Neuronal stem cell (in vitro differentiated cells): ENCODE data around the gene SERPINH1.

Experiments
- DNase-seq: peaks from one replicate; pipeline ENCODE4 v3.0.0-alpha.2; 2013; ENCODE audit warnings: low spot score
- H2AFZ ChIP-seq: one replicate; pipeline ENCODE4 v1.6.1; 2013; ENCODE audit warnings: mild to moderate bottlenecking, low read length, inconsistent platforms
- H2AK5ac ChIP-seq: 2 replicates; pipeline ENCODE4 v1.6.1; 2013; ENCODE audit warnings: low read depth, mild to moderate bottlenecking, inconsistent platforms, low read length, moderate library complexity, mixed read lengths
- H2BK120ac ChIP-seq: 2 replicates; pipeline ENCODE4 v1.6.1; 2013; ENCODE audit warnings: low read depth, mild to moderate bottlenecking, inconsistent platforms, low read length, moderate library complexity, mixed read lengths
- H2BK12ac ChIP-seq: one replicate; pipeline ENCODE4 v1.6.1; 2013; ENCODE audit warnings: low read length, inconsistent platforms
- H2BK15ac ChIP-seq: 2 replicates; pipeline ENCODE4 v1.6.1; 2013; ENCODE audit warnings: mild to moderate bottlenecking, low read length, inconsistent platforms, mixed read lengths
- H2BK5ac ChIP-seq: one replicate; pipeline ENCODE4 v1.6.1; 2013; ENCODE audit warnings: inconsistent platforms, mild to moderate bottlenecking, low read length, moderate library complexity
- H3K14ac ChIP-seq: one replicate; pipeline ENCODE4 v1.6.1; 2013; ENCODE audit warnings: low read length, inconsistent platforms
- H3K18ac ChIP-seq: 2 replicates; pipeline ENCODE4 v1.6.1; 2013; ENCODE audit warnings: low read length, inconsistent platforms
- H3K23ac ChIP-seq: 2 replicates; pipeline ENCODE4 v1.6.1; 2013; ENCODE audit warnings: low read depth, mild to moderate bottlenecking, mixed read lengths, low read length, inconsistent platforms; ENCODE audit not compliant: poor library complexity
- H3K27ac ChIP-seq: replicated peaks from 3 replicates; pipeline ENCODE4 v1.5.1; 2013; ENCODE audit warnings: low read length, inconsistent platforms
- H3K27me3 ChIP-seq, 3 experiments: 2 replicates each; pipeline ENCODE4 v1.6.1; 2013; ENCODE audit warnings: low read length in 3 of 3, mild to moderate bottlenecking in 2 of 3, inconsistent platforms in 1 of 3, low read depth in 1 of 3, mixed read lengths in 1 of 3, moderate library complexity in 1 of 3; ENCODE audit not compliant: control insufficient read depth in 3 of 3, insufficient read depth in 3 of 3
- H3K36me3 ChIP-seq, 2 donors: replicated peaks in 1 of 2; 2 replicates each; pipeline ENCODE4 v1.6.1; 2013; ENCODE audit warnings: low read length in 2 of 2; ENCODE audit not compliant: control insufficient read depth in 2 of 2, insufficient read depth in 2 of 2
- H3K4ac ChIP-seq: 2 replicates; pipeline ENCODE4 v1.6.1; 2013; ENCODE audit warnings: inconsistent platforms, mild to moderate bottlenecking, low read length, moderate library complexity
- H3K4me1 ChIP-seq, 2 donors: 1 replicate in 1 of 2; 2 replicates in 1 of 2; pipeline ENCODE4 v1.6.1; 2013; ENCODE audit warnings: low read length in 2 of 2, low read depth in 1 of 2; ENCODE audit not compliant: control insufficient read depth in 2 of 2, insufficient read depth in 1 of 2
- H3K4me2 ChIP-seq: one replicate; pipeline ENCODE4 v1.6.1; 2013; ENCODE audit warnings: mild to moderate bottlenecking, low read length, inconsistent platforms; ENCODE audit not compliant: insufficient read depth, poor library complexity, severe bottlenecking
- H3K4me3 ChIP-seq, 2 donors: 2 replicates each; pipeline ENCODE4 v1.5.1; 2013; ENCODE audit warnings: low read length in 2 of 2, mild to moderate bottlenecking in 2 of 2, inconsistent platforms in 1 of 2, moderate library complexity in 1 of 2
- H3K79me1 ChIP-seq: one replicate; pipeline ENCODE4 v1.6.1; 2013; ENCODE audit warnings: low read depth, mild to moderate bottlenecking, inconsistent platforms, low read length, moderate library complexity
- H3K9ac ChIP-seq: one replicate; pipeline ENCODE4 v1.6.1; 2013; ENCODE audit warnings: mild to moderate bottlenecking, low read depth, low read length, inconsistent platforms; ENCODE audit not compliant: poor library complexity
- H3K9me3 ChIP-seq, 2 donors: replicated peaks in 1 of 2; 2 replicates each; pipeline versions ENCODE3 to v1.6.1; 2013; ENCODE audit warnings: low read length in 2 of 2, mild to moderate bottlenecking in 2 of 2, inconsistent platforms in 1 of 2, low read depth in 1 of 2, mixed read lengths in 1 of 2, moderate library complexity in 1 of 2; ENCODE audit not compliant: control insufficient read depth in 2 of 2, insufficient read depth in 1 of 2
- H4K8ac ChIP-seq: one replicate; pipeline ENCODE4 v1.6.1; 2013; ENCODE audit warnings: low read depth, mild to moderate bottlenecking, inconsistent platforms, low read length, moderate library complexity
- H4K91ac ChIP-seq: one replicate; pipeline ENCODE4 v1.6.1; 2013; ENCODE audit warnings: low read length, low read depth, mild to moderate bottlenecking, inconsistent platforms; ENCODE audit not compliant: poor library complexity
- WGBS, 2 donors: extraction: QIAGEN DNeasy Blood & Tissue Kit; methylation state at CpG; one replicate each; pipeline ENCODE4 v1.1.7; 2013; ENCODE audit warnings: missing lambda C conversion rate in 2 of 2, mixed read lengths in 1 of 2; ENCODE audit not compliant: insufficient read length in 2 of 2, insufficient replicate concordance in 1 of 2; ENCODE audit errors: extremely low coverage in 2 of 2; 5-methylcytosine and 5-hydroxymethylcytosine counted together

Gene SERPINH1

DNA sequence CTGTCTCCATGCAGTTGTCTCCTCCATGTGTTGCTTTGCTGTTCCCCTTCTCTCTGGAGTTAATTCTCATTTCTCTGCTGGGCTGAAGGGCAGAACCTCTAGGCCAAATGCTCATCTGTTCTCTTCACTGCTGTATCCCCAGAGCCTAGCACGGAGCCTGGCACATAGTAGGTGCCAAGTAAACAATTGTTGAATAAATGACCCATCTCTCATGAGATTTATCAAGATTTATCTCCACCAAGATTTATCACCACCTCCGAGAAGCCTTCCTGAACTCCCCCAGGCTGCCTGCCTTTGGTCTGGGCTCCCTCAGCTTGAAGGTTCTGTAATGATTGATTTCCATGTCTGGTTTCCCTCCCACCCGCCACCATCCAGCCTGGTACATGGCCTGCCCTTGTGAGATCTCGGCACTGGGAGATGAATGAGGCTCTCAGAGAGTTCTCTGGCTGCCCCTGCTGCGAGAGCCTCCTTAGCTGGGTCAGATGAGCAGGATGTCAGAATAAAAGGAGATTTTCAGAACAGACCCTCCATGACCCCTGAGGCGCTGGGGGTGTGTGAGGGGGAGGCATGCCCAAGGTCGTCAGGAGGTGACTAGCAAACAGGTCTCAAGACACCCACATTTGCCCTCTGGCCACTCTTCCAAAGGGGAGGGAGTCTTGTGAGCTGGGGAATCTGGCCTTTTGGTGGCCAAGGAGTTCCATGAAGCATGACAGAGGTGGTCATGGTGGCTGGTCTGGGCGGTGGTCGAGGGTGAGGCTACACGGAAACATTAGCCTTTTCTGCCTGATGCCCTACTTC lies 33.9 kb upstream of the SERPINH1 start:
- Histone ChIP-seq H3K14ac (no peak overlapping the region), H4K8ac (no peak overlapping the region), H3K4me3 (no peak overlapping the region), H3K4ac (no peak overlapping the region), H3K27ac (no peak overlapping the region), H3K4me1 (peaks cover 9 to 12% of the 10 kb centered on the region in 2 donors), H3K18ac (no peak overlapping the region), H3K27me3 (peaks cover 0 to 29% (median 2%) of the 10 kb centered on the region in 3 experiments), H2BK5ac (no peak overlapping the region), H2AFZ (no peak overlapping the region), H2BK15ac (no peak overlapping the region), H2BK120ac (no peak overlapping the region), H3K79me1 (no peaks in the 10 kb centered on the region), H3K36me3 (no peaks in the 10 kb centered on the region), H3K4me2 (no peak overlapping the region), H3K9me3 (no peaks in the 10 kb centered on the region), H3K9ac (no peak overlapping the region), H4K91ac (no peak overlapping the region), H2BK12ac (no peak overlapping the region), H2AK5ac (no peak overlapping the region), H3K23ac (no peak overlapping the region)
- no peak for DNase-seq
- no CpG with 5 or more reads among the region's 10 CpGs for WGBS, 2 donors

DNA sequence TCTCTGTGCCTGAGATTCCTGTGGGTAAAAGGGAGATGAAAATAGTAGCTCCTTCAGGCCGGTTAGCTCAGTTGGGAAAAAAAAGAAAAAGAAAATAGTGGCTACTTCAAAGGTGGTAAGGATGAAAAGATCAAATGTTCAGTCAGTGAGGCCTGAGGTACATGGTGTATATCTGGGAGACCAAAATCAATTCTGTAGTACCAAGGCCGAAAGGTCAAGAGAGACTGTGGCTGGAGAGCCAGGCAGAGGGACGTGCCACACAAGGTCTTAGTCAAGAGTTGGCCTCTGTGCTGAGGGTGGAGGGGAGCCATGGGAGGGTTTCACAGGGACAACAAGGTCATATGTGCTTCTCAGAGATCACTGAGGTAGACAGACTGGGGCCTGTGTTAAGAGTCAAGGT lies 31.5 kb upstream of the SERPINH1 start:
- Histone ChIP-seq H3K79me1 (no peaks in the 10 kb centered on the region), H3K4me3 (no peak overlapping the region), H2BK15ac (peak overlapping the region; percentile 86), H3K27ac (no peak overlapping the region), H4K8ac (no peak overlapping the region), H3K9me3 (no peaks in the 10 kb centered on the region), H3K4me1 (peaks cover 3 to 24% of the 10 kb centered on the region in 2 donors), H4K91ac (no peak overlapping the region), H2BK120ac (no peak overlapping the region), H2BK5ac (no peak overlapping the region), H3K23ac (no peak overlapping the region), H2AFZ (no peak overlapping the region), H2AK5ac (peak overlapping the region; percentile 80), H3K27me3 (peaks cover 0 to 5% (median 0%) of the 10 kb centered on the region in 3 experiments), H3K9ac (peak overlapping the region; percentile 54), H2BK12ac (no peak overlapping the region), H3K4me2 (no peak overlapping the region), H3K4ac (no peak overlapping the region), H3K14ac (no peak overlapping the region), H3K18ac (no peak overlapping the region), H3K36me3 (no peaks in the 10 kb centered on the region)
- no peak for DNase-seq
- no CpG with 5 or more reads among the region's 3 CpGs for WGBS, 2 donors

DNA sequence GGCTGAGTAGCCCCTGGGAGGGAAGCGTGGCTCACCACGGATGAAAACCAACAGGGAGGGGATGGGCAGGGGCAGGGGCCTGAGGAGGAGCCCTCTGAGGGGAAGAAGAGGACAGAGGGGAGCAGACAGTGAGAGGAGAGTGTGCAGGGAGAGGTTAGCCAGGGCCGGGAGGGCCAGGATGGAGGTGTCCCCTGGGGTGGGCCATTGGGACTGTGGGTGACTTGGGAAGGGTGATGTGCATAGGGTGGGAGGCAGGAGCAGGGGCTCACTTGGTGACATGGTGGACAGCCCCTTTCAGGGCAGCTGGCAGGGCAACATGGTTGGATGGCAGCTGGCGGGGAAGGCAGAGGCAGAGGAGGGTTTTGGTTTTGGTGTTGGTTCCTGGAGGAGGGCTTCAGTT lies 30.7 kb upstream of the SERPINH1 start:
- H2BK120ac ChIP-seq = no peak overlapping the region
- no peaks in the 10 kb centered on the region for H3K9me3 ChIP-seq
- H3K36me3 ChIP-seq = no peaks in the 10 kb centered on the region
- peaks cover 3 to 23% of the 10 kb centered on the region in 2 donors for H3K4me1 ChIP-seq
- H3K9ac ChIP-seq = no peak overlapping the region
- no peak overlapping the region for H3K4me3 ChIP-seq
- no peak overlapping the region for H3K4me2 ChIP-seq
- no CpG with 5 or more reads among the region's 4 CpGs for WGBS, 2 donors
- peak overlapping the region; percentile 80 for H2AK5ac ChIP-seq
- H3K4ac ChIP-seq = no peak overlapping the region
- no peak overlapping the region for H3K14ac ChIP-seq
- H3K27ac ChIP-seq = no peak overlapping the region
- peaks cover 0 to 5% (median 0%) of the 10 kb centered on the region in 3 experiments for H3K27me3 ChIP-seq
- H4K8ac ChIP-seq = no peak overlapping the region
- H4K91ac ChIP-seq = no peak overlapping the region
- H3K79me1 ChIP-seq = no peaks in the 10 kb centered on the region
- no peak overlapping the region for H2AFZ ChIP-seq
- H3K18ac ChIP-seq = peak overlapping the region; percentile 4
- no peak overlapping the region for H3K23ac ChIP-seq
- H2BK15ac ChIP-seq = no peak overlapping the region
- H2BK12ac ChIP-seq = no peak overlapping the region
- H2BK5ac ChIP-seq = no peak overlapping the region
- DNase-seq = no peak

DNA sequence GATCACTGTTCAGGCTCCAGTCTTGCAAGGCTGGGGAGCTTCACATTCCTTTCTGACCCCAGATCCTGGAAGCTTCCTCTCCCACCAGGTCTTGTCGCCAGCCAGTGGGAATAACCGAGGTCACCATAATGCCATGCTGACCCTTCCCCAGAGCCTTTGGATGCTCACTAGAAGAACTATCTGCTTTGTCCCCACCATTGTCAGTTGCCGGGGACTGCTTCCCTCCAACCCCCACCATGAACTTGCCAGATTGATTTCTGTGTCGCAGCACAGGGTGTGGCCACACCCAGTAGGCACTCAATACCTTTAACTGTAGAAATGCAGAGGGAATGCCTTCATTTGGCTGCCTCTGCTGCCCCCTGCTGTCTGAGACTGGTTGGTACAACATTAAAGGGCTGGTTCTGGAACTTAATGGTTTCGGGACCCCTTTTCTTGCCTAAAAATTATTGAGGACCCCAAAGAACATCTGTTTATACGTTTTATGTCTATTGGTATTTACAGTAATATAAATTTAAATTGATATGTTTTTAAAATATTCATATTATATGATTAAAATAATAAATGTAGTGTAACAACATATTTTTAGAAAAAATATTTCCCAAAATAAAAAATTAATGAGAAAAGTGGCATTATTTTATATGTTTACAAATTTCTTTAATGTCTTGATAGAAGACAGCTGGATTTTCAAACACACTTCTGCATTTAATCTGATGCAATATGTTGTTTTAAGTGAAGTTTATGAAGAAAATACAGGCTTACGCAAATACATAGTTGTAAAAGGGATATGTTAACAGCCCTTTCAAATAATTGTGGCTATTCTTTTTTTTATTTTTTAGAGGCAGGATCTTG lies 29.6 kb upstream of the SERPINH1 start:
- Histone ChIP-seq H3K9me3 (no peaks in the 10 kb centered on the region), H3K79me1 (no peaks in the 10 kb centered on the region), H3K23ac (no peak overlapping the region), H3K36me3 (no peaks in the 10 kb centered on the region), H2BK12ac (no peak overlapping the region), H2BK15ac (no peak overlapping the region), H4K8ac (no peak overlapping the region), H3K27me3 (peaks cover 0 to 5% (median 0%) of the 10 kb centered on the region in 3 experiments), H3K27ac (no peak overlapping the region), H3K14ac (no peak overlapping the region), H3K4ac (no peak overlapping the region), H2BK5ac (no peak overlapping the region), H3K9ac (no peak overlapping the region), H2BK120ac (no peak overlapping the region), H3K4me1 (peaks cover 3 to 21% of the 10 kb centered on the region in 2 donors), H2AK5ac (no peak overlapping the region), H2AFZ (no peak overlapping the region), H4K91ac (no peak overlapping the region), H3K4me2 (no peak overlapping the region), H3K18ac (no peak overlapping the region), H3K4me3 (no peak overlapping the region)
- WGBS, 2 donors = no CpG with 5 or more reads among the region's 7 CpGs
- peak; percentile 84 for DNase-seq
